Naive thymus-derived CD4-positive, alpha-beta T cell (primary cell): ENCODE data around the gene CACNA1S. TPM values are rescaled to one million over a fixed set of nuclear protein-coding genes. Genes with fewer than 3 reads are reported as not detected.

ENCODE experiments used
- ATAC-seq: fragments of 150-1000 bp; cut with Tn5 transposase; 2 replicates; pipeline ENCODE4 v1.10.0; 2021; ENCODE audit warnings: mild to moderate bottlenecking, moderate library complexity
- CTCF ChIA-PET: fragments of 350-600 bp; sonication (Branson Sonifier 250); formaldehyde crosslinking; loops from one replicate; lab custom pipeline; 2021; ENCODE audit warnings: antibody characterized with exemption; lab: Charles Lee
- POLR2A ChIA-PET: fragments of 350-600 bp; sonication (Branson Sonifier 250); formaldehyde crosslinking; loops from one replicate; lab custom pipeline; 2021; ENCODE audit warnings: antibody characterized with exemption, inconsistent platforms; lab: Charles Lee
- DNase-seq, 9 donors: peaks; one replicate each; pipeline versions ENCODE4 v3.0.0 to v3.0.0-alpha.2; 2020 to 2022; ENCODE audit warnings: mixed read lengths in 1 of 9
- H3K27ac ChIP-seq: one replicate; pipeline ENCODE4 v1.7.0; 2013; ENCODE audit warnings: mild to moderate bottlenecking, low read depth, low read length, moderate library complexity
- H3K27me3 ChIP-seq, 2 donors: one replicate each; pipeline ENCODE4 v1.7.0; 2013; ENCODE audit warnings: low read length in 2 of 2, mild to moderate bottlenecking in 2 of 2, moderate library complexity in 2 of 2; ENCODE audit not compliant: control insufficient read depth in 2 of 2, insufficient read depth in 2 of 2
- H3K36me3 ChIP-seq, 3 experiments: 1 replicate in 2 of 3; 2 replicates in 1 of 3; pipeline ENCODE4 v1.7.0; 2013; ENCODE audit warnings: low read length in 3 of 3, mild to moderate bottlenecking in 3 of 3, moderate library complexity in 1 of 3; ENCODE audit not compliant: insufficient read depth in 3 of 3, control insufficient read depth in 2 of 3
- H3K4me1 ChIP-seq, 2 donors: one replicate each; pipeline ENCODE4 v1.7.0; 2013; ENCODE audit warnings: low read length in 2 of 2, mild to moderate bottlenecking in 2 of 2, moderate library complexity in 1 of 2; ENCODE audit not compliant: control insufficient read depth in 2 of 2, insufficient read depth in 2 of 2
- H3K4me3 ChIP-seq: 2 replicates; pipeline ENCODE4 v1.7.0; 2013; ENCODE audit warnings: mild to moderate bottlenecking, low read length
- H3K9me3 ChIP-seq, 3 experiments: 1 replicate in 2 of 3; 2 replicates in 1 of 3; pipeline ENCODE4 v1.7.0; 2013; ENCODE audit warnings: low read length in 3 of 3; ENCODE audit not compliant: control insufficient read depth in 2 of 3
- H3K27ac Mint-ChIP-seq, 9 donors: one replicate each; pipeline ENCODE4 v1.8.0; 2020 to 2022; ENCODE audit warnings: mixed read lengths in 9 of 9, mild to moderate bottlenecking in 8 of 9, moderate library complexity in 5 of 9, inconsistent platforms in 2 of 9
- H3K27me3 Mint-ChIP-seq, 5 donors: one replicate each; pipeline ENCODE4 v1.8.0; 2021 to 2022; ENCODE audit warnings: mixed read lengths in 5 of 5, mild to moderate bottlenecking in 1 of 5
- H3K36me3 Mint-ChIP-seq, 5 donors: one replicate each; pipeline ENCODE4 v1.8.0; 2020 to 2022; ENCODE audit warnings: mixed read lengths in 5 of 5, mild to moderate bottlenecking in 3 of 5, inconsistent platforms in 1 of 5
- H3K4me1 Mint-ChIP-seq, 7 donors: one replicate each; pipeline ENCODE4 v1.8.0; 2020 to 2022; ENCODE audit warnings: mixed read lengths in 7 of 7, mild to moderate bottlenecking in 3 of 7, inconsistent platforms in 1 of 7
- H3K4me3 Mint-ChIP-seq, 10 donors: one replicate each; pipeline ENCODE4 v1.8.0; 2020 to 2022; ENCODE audit warnings: mild to moderate bottlenecking in 10 of 10, mixed read lengths in 10 of 10, moderate library complexity in 6 of 10, inconsistent platforms in 2 of 10
- H3K9me3 Mint-ChIP-seq, 11 donors: one replicate each; pipeline ENCODE4 v1.8.0; 2020 to 2022; ENCODE audit warnings: mixed read lengths in 11 of 11, mild to moderate bottlenecking in 4 of 11, inconsistent platforms in 1 of 11, moderate library complexity in 1 of 11
- intact Hi-C, 2 donors: fragments of 100-400 bp; cut with micrococcal nuclease; formaldehyde crosslinking; loops; one replicate each; pipeline ENCODE4 v1.15.1; 2023
- polyA plus RNA-seq, 2 donors: library from polyadenylated mRNA; unstranded; fragments of 300-500 nt; fragmentation: Illumina TruSeq; gene quantifications; one replicate each; pipeline ENCODE4 v1.2.3, GENCODE V29; 2021
- total RNA-seq, 6 experiments: library from RNA in 5 of 6; stranded (reverse) in 5 of 6; gene quantifications; 1 replicate in 5 of 6; 2 replicates in 1 of 6; pipeline ENCODE4 v1.2.3 and lab custom pipeline; 2021 to 2026

The CACNA1S gene
- total and polyA plus RNA-seq, 7 experiments from 2014 or later, result not detected

DNA sequence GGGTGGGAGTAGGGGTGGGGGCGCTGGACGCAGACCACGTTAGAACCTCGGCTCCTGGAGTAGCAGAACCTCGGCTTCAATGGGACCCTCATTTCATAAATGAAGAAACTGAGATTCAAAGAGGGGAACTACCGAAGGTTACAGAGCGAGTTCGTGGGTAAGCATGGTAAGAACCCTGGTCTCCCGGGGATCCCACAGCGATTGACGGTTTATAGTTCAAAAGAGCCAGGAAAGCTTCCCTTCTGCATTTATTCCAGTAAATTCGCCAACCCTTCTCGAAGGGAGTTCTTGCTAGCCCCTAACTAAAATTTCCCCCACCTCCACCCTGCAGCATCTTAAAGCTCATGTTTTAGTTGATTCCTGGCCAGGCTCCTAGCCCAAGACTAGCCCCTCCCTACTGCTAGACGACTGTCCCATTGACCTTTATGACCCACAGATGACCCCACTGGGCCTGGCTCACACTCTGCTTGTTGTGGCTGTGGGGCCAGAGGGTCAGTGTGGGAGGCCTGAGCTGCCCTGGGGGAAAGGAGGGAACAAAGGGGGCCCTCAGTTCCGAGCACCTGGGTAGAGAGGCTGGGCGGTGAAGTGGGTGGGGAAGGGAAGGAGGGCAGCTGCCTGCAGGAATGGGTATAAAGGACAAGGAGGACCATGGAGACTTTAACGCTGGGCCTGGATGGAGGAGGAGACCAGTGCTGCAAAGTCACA lies 88.2 kb downstream of the CACNA1S start:
- Histone ChIP-seq H3K4me1 (peaks cover 33 to 53% of the 10 kb centered on the region in 2 donors), H3K36me3 (no peaks in the 10 kb centered on the region), H3K4me3 (peak overlapping the region; percentile 29), H3K27me3 (no peaks in the 10 kb centered on the region), H3K27ac (peak overlapping the region; percentile 22), H3K9me3 (no peaks in the 10 kb centered on the region)
- Mint-ChIP-seq H3K27ac (peak overlapping the region in 7 of 9 donors; percentile 23 to 78 (median 73)), H3K4me1 (peaks cover 48 to 72% (median 65%) of the 10 kb centered on the region in 7 donors), H3K36me3 (peaks cover 0 to 17% (median 0%) of the 10 kb centered on the region in 5 donors), H3K27me3 (no peaks in the 10 kb centered on the region), H3K9me3 (peaks cover 0 to 2% (median 0%) of the 10 kb centered on the region in 11 donors), H3K4me3 (peak overlapping the region; percentile 23 to 97 (median 46))
- intact Hi-C loops, result loop anchor here (1.0 to 10.0 kb wide), 7 partner anchors 19 to 869 kb away; partner anchors contain the start of genes CSRP1 (in 1 of the 2), DDX59 (in 1 of the 2), KIF14 (in 1 of the 2) and TMEM9 (in 1 of the 2)
- POLR2A ChIA-PET, result interaction anchor here (0.6 to 2.1 kb wide), 4 partner anchors 8 to 92 kb away, joined by 3 to 8 read pairs (median 6); no protein-coding TSS in a partner anchor
- CTCF ChIA-PET, result interaction anchor here (0.8 to 4.0 kb wide), 3 partner anchors 8 to 18 kb away, joined by 3 to 13 read pairs (median 6); no protein-coding TSS in a partner anchor
- ATAC-seq (no peak), DNase-seq (peak in 1 of 9 donors; percentile 37)

DNA sequence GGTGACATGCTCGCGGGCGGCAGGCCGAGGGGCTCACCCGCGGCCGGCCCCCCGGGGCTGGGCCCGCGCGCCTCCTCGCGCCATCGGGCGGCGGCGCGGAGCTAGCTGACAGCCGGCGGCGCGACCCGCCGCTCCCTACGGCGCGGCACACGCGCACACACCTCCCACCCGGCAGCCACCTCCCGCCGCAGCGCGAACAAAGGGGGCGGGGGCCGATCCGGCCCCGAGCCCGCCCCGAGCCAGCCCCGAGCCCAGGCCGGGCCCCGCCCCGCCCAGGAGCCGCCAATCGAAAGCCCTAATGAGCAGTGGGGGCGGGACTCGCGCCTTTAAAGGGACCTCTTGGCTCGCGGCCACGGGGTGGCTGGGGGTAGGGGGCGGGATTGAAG lies 88.7 kb downstream of the CACNA1S start, which contains the start of gene KIF21B:
TSS of gene KIF21B (minus strand) at position 198 of the 386 bp plus-strand sequence. CDS start 331 bp downstream, outside the sequence.
- peak within 1 kb of the TSS; percentile 93 for H3K4me3 ChIP-seq
- Mint-ChIP-seq H3K4me1 (peaks cover 51 to 77% (median 70%) of the 10 kb centered on the region in 7 donors), H3K4me3 (peak within 1 kb of the TSS; percentile 91 to 100 (median 96)), H3K9me3 (peaks cover 0 to 2% (median 0%) of the 10 kb centered on the region in 11 donors), H3K27ac (peak within 1 kb of the TSS; percentile 93 to 100 (median 98)), H3K36me3 (peaks cover 0 to 17% (median 0%) of the 10 kb centered on the region in 5 donors), H3K27me3 (no peaks in the 10 kb centered on the region)
- H3K4me1 ChIP-seq, result peaks cover 39 to 59% of the 10 kb centered on the region in 2 donors
- CTCF ChIA-PET, result interaction anchor here (0.8 to 4.0 kb wide), 3 partner anchors 8 to 18 kb away, joined by 3 to 13 read pairs (median 6); no protein-coding TSS in a partner anchor
- H3K36me3 ChIP-seq, result no peaks in the 10 kb centered on the region
- H3K27ac ChIP-seq, result peak within 1 kb of the TSS; percentile 83
- H3K9me3 ChIP-seq, result no peaks in the 10 kb centered on the region
- H3K27me3 ChIP-seq, result no peaks in the 10 kb centered on the region
- peak; percentile 91 for ATAC-seq
- intact Hi-C loops, result loop anchor here (1.0 to 10.0 kb wide), 7 partner anchors 20 to 869 kb away; partner anchors contain the start of genes CSRP1 (in 1 of the 2), DDX59 (in 1 of the 2), KIF14 (in 1 of the 2) and TMEM9 (in 1 of the 2)
- POLR2A ChIA-PET, result interaction anchor here (0.6 to 2.0 kb wide), 6 partner anchors 11 to 804 kb away, joined by 3 to 8 read pairs (median 3); no protein-coding TSS in a partner anchor
- DNase-seq, result peak; percentile 86 to 95 (median 91)

DNA sequence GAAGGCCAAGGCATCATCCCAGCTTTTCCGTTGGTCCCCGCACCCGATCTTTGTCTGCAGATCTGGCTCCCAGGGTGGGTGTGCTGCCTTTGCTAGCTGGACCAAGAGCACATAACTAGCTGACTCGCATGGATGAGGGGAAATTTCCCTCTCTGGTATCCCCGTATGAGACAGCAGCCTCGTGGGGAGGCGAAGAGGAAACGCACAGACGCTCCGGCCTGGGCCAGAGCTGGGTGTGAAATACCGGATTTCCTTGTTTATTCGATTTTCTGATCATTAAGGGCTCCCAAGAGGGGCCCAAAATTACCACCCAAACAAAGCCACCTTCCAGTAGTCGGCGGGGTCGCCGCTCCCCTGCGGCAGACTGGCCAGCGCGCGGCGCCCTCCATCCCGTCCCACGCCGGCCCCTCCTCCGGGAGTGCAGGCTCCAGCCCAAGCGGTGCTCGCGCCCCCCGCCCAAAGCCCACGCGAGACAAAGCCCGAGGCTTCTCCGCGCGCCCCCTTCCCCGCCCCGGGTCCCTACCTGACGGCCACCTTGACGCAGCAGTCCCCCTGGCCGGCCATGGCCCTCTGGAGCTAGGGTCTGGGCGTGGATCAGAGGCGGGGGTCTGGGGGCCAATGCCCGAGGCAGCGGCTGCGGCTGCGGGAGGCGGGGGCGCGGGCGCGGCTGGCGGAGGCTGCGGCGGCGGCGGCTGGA lies 89.3 kb downstream of the CACNA1S start:
- H3K27me3 Mint-ChIP-seq, result no peaks in the 10 kb centered on the region
- H3K36me3 Mint-ChIP-seq, result peaks cover 0 to 22% (median 0%) of the 10 kb centered on the region in 5 donors
- H3K4me3 ChIP-seq, result peak overlapping the region; percentile 93
- peaks cover 56 to 83% (median 75%) of the 10 kb centered on the region in 7 donors for H3K4me1 Mint-ChIP-seq
- peak overlapping the region; percentile 93 to 100 (median 98) for H3K27ac Mint-ChIP-seq
- peak overlapping the region; percentile 91 to 100 (median 96) for H3K4me3 Mint-ChIP-seq
- peaks cover 44 to 64% of the 10 kb centered on the region in 2 donors for H3K4me1 ChIP-seq
- H3K27me3 ChIP-seq, result no peaks in the 10 kb centered on the region
- ATAC-seq (no peak), DNase-seq (peak in 8 of 9 donors; percentile 25 to 44 (median 34))
- intact Hi-C loops, result loop anchor here (1.0 to 10.0 kb wide), 7 partner anchors 20 to 868 kb away; partner anchors contain the start of genes CSRP1 (in 1 of the 2), DDX59 (in 1 of the 2), KIF14 (in 1 of the 2) and TMEM9 (in 1 of the 2)
- H3K9me3 ChIP-seq, result no peaks in the 10 kb centered on the region
- H3K36me3 ChIP-seq, result no peaks in the 10 kb centered on the region
- CTCF ChIA-PET, result interaction anchor here (1.5 to 3.7 kb wide), 5 partner anchors 13 to 51 kb away, joined by 4 to 23 read pairs (median 6); no protein-coding TSS in a partner anchor
- POLR2A ChIA-PET, result interaction anchor here (0.7 to 2.0 kb wide), 8 partner anchors 11 to 805 kb away, joined by 3 to 8 read pairs (median 3); partner anchors contain the start of gene TMEM9
- peaks cover 0 to 2% (median 0%) of the 10 kb centered on the region in 11 donors for H3K9me3 Mint-ChIP-seq
- H3K27ac ChIP-seq, result peak overlapping the region; percentile 83

DNA sequence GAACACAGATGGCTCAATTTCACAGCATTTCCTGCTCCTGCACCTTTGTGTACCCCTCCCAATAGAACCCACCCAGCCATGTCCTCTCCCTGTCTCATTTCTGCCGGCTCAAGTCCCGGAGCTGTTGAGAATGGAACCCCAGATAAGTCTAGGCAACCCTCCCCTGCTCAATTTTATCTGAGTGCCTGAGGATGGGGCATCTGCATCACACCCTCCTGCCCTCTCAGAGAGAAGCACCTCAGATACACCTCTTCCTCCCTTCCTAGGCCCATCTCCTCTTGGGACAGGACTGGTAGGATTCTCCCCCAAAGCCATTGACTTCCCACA lies 89.8 kb downstream of the CACNA1S start:
- POLR2A ChIA-PET, result interaction anchor here (0.7 to 2.0 kb wide), 7 partner anchors 12 to 805 kb away, joined by 3 to 8 read pairs (median 3); partner anchors contain the start of gene TMEM9
- DNase-seq (no peak), ATAC-seq (no peak)
- H3K9me3 Mint-ChIP-seq, result peaks cover 0 to 2% (median 0%) of the 10 kb centered on the region in 11 donors
- H3K9me3 ChIP-seq, result no peaks in the 10 kb centered on the region
- peak overlapping the region; percentile 91 to 100 (median 96) for H3K4me3 Mint-ChIP-seq
- no peaks in the 10 kb centered on the region for H3K27me3 Mint-ChIP-seq
- H3K36me3 ChIP-seq, result no peaks in the 10 kb centered on the region
- no peaks in the 10 kb centered on the region for H3K27me3 ChIP-seq
- peak overlapping the region; percentile 93 to 100 (median 98) for H3K27ac Mint-ChIP-seq
- peak overlapping the region; percentile 83 for H3K27ac ChIP-seq
- peak overlapping the region; percentile 93 for H3K4me3 ChIP-seq
- H3K4me1 Mint-ChIP-seq, result peaks cover 58 to 88% (median 80%) of the 10 kb centered on the region in 7 donors
- peaks cover 0 to 23% (median 0%) of the 10 kb centered on the region in 5 donors for H3K36me3 Mint-ChIP-seq
- intact Hi-C loops, result loop anchor here (2.0 to 10.0 kb wide), 3 partner anchors 354 to 868 kb away; partner anchors contain the start of genes CSRP1 (in 1 of the 2) and DDX59 (in 1 of the 2)
- peaks cover 49 to 69% of the 10 kb centered on the region in 2 donors for H3K4me1 ChIP-seq
- CTCF ChIA-PET, result interaction anchor here (1.2 to 3.7 kb wide), 6 partner anchors 14 to 51 kb away, joined by 3 to 23 read pairs (median 6); no protein-coding TSS in a partner anchor

DNA sequence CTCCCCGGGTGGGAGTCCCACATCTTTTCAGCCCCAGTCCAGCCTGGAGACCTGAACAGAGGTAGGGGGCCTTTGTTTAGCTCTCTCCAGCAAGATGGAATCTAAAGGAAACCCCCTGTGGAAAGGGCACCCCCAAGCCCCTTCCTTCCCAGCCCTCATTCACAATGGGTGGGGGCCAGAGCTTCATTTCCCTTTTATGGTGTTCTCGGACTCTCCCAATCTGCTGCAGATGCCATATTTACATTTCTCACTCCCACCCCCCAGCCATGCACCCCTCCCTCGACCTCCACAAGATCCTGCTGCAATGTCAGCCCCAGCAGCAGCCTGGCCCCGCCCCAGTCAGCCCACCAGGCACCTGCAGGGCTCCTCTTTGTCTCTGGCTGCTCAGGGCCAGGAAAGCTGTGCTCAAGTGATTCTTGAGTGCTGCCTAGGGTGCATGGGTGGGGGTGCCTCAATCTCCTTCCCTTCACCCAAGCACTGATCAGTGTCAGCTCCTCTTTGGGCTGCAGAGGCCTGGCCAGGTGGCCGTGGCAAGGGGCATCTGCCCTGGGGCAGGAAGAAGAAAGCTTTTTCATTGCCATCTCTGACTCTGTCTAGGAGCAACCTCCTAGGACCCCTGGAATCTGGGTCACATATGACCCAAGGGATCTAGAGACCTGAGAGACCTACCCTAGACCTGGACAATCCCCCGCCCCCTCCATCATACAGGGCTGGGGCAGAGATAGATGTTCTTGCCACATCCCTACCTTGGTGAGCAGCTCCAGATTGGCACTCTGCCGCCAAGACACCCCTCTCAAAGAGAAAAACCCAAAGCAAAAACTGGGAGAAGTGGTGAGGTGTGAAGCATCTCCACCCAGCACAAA lies 90.4 kb downstream of the CACNA1S start:
- intact Hi-C loops, result loop anchor here (1.0 to 10.0 kb wide), 5 partner anchors 27 to 867 kb away; partner anchors contain the start of genes DDX59 (in 2 of the 2) and CSRP1 (in 1 of the 2)
- POLR2A ChIA-PET, result interaction anchor here (0.7 to 2.0 kb wide), 5 partner anchors 9 to 481 kb away, joined by 3 to 8 read pairs (median 3); no protein-coding TSS in a partner anchor

More for the DNA sequence above, 90.4 kb downstream of the CACNA1S start:
- no peak for ATAC-seq
- H3K27me3 ChIP-seq, result no peaks in the 10 kb centered on the region
- peak overlapping the region; percentile 83 for H3K27ac ChIP-seq
- H3K4me3 ChIP-seq, result peak overlapping the region; percentile 93
- Mint-ChIP-seq H3K36me3 (peaks cover 0 to 23% (median 0%) of the 10 kb centered on the region in 5 donors), H3K27ac (peak overlapping the region; percentile 93 to 100 (median 98)), H3K9me3 (peaks cover 0 to 2% (median 0%) of the 10 kb centered on the region in 11 donors), H3K4me3 (peak overlapping the region; percentile 91 to 100 (median 96)), H3K27me3 (no peaks in the 10 kb centered on the region), H3K4me1 (peaks cover 63 to 90% (median 83%) of the 10 kb centered on the region in 7 donors)
- no peaks in the 10 kb centered on the region for H3K36me3 ChIP-seq
- peaks cover 52 to 74% of the 10 kb centered on the region in 2 donors for H3K4me1 ChIP-seq
- H3K9me3 ChIP-seq, result no peaks in the 10 kb centered on the region
- DNase-seq, result no peak
- CTCF ChIA-PET, result interaction anchor here (0.5 to 3.7 kb wide), 10 partner anchors 9 to 92 kb away, joined by 3 to 23 read pairs (median 4); no protein-coding TSS in a partner anchor
